Esophagus mucosa (tissue), 1 donor: ENCODE measurements around the gene TBC1D22A. TPM values are rescaled to one million over a fixed set of nuclear protein-coding genes. Genes with fewer than 3 reads are reported as not detected.

Experiments
- ATAC-seq: fragments of 200-7000 bp; cut with Tn5 transposase; one replicate; pipeline ENCODE4 v1.9.1; 2020
- total RNA-seq: library from RNA; stranded (reverse); gene quantifications from one replicate; pipeline ENCODE4 v1.2.4, GENCODE V29; 2023
- donor health status: DM: yes; HTN: yes; CAD: no.

The TBC1D22A gene
- total RNA-seq, 1 donor from 2014 or later, result 21.4 TPM

DNA sequence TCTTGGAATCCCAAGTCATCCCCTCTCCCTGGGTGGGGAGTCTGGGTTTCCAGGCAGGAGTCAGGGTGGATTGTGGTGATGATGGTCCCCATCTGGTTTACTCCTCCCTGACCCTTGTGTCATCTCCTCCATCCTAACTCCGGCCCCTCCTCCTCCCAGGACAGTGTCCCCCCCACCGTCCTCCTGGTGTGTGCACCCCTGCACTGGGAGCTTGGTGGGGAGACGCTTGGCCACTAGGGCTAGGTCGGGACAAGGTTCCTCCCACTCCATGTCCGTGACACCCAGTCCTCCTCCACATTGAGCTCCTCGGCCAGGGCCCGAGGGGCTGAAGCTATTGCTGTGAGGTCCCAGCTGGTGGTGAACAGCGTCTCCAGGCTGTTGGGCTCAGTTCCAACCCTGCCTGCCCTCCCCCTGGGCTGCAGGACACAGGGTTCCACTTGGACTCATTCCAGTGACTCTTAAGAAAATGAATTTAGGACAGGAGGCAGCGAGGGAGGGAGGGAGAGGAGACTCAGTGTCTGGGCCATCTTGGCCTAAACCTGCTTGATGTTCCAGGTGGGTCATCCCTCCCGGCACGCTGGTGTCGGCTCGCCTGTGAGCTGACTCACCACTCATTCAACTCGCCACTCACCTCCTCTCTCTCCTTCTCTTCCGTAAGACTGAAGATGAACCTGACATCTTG is 433.2 kb downstream of the TBC1D22A start:
- no peak for ATAC-seq

DNA sequence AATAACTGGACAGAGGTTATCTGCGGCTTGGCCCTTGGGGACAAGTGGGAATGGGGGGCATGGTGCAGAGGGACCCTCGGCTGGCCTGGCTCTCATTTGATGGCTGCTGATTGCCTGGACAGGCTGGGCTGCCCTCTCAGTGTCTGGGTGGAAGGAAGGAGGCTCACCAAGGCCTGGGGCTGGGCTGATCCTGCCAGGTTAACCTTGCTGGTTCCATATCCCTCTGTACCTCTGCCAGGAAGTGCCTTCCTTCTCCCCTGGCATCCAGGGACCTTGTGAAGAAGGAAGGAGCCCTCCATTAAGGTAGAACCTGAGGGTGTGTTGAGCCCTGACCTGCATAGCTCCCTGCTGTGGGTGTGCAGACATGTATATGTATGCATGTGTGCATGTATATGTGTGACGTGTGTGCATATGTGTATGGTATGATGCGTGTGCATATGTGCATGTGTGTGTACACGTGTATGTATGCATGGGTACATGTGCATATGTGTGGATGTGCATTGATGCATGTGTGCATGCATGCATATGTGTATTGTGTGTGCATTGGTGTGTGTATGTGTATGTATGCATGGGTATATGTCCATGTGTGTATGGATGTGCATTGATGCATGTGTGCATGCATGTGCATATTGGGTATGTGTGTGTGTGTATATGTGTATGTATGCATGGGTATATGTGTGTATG is 433.9 kb downstream of the TBC1D22A start:
- no peak for ATAC-seq

DNA sequence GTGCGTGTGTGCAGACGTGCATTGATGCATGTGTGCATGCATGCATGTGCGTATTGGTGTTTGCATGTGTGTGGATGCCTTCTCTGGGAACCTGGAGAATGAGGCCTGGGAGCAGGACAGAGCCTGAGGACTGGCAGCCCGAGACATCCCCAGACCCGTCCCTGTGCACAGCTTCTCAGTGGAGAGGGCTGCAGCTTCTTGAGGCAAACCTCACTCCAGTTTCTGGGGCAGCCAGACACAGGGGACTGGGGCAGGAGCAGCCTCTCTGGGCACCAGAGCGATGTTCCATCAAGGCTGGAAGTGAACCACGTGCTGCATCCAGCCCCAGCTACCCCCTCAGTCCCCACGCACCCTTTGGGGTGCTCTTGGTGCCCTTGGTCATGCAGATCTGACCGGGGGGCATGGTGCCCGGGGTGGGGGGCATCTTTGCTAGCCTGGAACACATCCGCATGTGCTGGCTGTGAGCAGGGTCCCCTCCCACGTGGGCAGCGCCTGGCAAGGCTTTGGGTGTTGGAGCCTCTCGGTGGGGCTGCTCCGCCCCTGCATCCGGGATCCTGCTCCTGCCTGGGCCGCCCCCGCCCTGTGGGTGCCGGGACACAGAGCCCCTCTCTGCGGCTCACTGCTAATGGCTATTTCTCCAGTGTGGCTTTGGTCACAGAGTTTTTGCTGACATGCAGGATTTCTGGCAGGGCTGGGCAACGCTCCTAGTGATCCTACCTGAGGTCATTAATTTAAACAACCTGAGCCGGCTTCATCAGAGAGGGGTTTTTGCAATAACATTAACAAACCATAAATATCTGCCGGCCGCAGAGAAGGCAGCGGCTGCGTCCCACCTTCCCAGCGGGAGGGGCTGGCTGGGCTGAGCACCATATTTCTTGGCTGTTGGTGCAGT is 434.7 kb downstream of the TBC1D22A start:
- no peak for ATAC-seq

DNA sequence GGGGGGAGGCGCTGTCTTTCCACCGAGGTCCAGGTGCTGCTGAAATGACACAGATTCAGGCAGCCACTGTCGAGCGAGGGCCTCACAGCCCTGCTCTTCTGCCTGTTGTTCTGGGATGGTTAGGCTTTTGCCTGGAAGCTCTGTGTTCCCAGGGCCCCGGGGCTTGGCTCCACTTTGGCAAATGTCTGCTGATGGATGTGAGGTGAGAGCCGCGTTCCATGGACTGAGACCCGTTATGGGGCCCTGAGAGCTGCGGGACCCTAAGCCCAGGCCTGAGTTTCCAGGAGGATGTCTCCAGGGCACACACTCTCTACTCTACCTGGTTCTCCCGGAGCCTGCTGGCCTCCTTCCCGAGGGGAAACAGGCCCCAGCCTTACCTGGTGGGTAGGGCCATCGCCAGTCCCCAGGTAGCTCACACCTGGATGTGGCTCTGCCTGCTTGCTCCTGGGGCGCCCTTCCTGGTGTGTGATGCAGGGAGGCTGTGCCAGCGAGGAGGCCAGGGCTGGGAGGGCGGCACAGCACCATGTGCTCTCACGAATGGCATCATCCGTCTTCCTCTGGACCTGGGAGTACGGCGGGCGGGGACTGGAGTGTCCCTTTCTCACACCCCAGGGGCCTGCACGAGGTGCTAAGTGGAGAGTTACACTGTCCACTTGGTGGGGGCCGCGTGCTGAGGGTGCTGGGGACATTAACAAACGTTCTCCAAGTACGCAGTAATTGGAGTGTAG is 435.5 kb downstream of the TBC1D22A start:
- no peak for ATAC-seq

DNA sequence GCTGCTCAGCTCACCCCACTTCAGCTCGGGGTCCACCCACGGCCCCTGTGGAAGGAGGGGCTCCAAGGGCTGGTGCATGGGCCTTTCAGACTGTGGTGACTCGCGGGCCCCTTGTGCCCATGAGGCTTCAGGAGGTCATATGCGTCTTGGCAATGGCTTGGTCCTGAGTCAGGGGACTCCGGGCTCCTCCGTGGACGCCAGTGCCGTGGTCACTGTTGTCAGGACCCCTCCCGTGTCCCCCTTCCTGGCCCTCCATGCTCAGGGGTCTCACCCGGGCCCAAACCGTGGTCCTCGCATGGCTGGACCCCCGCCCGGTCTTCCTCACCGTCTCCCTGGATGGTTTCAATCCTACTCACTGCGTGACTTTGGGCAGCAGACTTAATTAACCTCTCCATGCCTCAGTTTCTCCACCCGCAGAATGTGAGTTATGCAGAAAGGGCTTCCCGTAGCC is 436.4 kb downstream of the TBC1D22A start:
- ATAC-seq, result no peak

DNA sequence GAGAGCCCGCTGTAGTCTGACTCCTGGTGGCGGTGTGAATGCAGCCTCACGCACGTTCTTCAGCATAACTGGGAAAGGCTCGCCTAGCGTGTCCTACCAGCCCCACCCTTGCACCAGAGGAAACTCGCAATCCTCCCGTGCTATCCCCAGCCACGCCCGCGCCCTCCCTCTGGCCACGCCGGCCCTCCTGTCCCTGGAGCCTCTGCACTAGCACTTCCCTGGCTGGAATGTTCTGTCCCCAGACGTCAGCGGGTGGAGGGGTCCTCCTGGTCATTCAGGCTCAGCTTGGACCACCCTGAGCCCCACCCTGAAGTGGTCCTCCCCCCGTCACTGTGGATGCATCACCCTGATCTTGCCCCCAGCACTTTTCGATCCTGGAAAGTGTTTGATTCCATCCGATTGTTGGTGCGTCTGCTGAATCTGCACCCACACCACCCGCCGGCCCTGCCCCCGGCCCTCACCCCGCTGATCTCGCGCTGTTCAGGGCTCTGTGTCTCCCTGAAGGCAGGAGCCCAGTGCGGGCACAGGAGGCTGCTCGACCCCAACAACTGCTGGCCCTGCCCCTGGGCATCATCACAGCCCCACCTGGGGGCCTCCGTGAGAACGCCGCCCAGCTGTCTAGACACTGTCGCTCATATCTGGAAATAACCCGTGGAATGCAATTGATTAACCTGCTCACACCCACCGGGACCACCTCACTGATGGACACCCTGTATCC is 437.0 kb downstream of the TBC1D22A start:
- peak; percentile 47 for ATAC-seq

DNA sequence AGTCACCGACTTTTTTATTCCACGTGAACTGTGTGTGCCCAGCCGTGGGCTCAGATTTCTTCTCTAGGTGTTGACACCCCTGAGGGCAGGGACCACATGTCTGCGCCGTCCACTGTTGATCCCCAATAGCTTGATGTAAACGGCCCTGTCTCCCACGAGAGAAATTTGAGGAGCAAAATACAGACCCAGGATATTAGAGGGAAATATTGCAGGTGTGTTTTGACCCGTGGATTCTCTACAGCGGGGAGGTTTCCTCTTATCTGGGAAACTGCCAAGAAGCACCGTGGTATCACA is 437.5 kb downstream of the TBC1D22A start:
- ATAC-seq, result no peak

DNA sequence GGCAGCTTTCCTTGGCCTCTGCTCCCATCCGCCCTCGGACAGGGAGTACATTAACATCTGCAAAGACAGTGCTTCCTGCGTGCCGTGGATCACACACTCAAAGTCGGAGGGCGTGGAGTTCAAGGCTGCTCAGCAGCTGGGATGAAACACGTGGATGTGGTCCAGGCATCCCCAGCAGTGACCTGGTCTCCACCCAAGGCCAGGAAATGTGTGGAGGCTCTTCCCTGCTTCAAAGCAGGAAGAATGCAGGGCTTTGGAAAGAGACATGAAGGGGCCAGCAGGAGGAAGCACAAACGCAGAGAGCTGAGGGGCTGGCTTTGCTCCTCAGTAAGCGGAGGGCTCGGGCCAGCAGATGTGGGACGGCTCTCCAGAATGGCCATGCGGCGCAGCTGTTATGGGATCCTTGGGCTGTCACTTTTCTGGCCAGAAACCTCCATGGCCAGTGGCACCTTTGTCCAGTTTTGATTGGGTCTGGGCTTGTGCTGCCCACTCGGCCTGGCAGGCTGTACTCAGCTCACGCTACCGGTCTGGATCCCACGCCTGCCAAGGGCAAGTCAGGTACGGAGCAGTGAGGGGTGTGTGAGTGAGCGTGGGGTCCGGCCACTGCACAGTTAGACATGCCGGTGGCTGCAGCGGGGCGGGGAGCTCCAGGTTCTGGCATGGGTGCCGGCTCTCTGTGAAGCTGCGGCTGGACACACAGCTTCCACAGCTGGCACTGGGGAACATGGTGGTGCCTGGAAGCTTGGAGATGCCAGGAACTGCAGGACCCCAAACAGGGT is 438.0 kb downstream of the TBC1D22A start:
- no peak for ATAC-seq

DNA sequence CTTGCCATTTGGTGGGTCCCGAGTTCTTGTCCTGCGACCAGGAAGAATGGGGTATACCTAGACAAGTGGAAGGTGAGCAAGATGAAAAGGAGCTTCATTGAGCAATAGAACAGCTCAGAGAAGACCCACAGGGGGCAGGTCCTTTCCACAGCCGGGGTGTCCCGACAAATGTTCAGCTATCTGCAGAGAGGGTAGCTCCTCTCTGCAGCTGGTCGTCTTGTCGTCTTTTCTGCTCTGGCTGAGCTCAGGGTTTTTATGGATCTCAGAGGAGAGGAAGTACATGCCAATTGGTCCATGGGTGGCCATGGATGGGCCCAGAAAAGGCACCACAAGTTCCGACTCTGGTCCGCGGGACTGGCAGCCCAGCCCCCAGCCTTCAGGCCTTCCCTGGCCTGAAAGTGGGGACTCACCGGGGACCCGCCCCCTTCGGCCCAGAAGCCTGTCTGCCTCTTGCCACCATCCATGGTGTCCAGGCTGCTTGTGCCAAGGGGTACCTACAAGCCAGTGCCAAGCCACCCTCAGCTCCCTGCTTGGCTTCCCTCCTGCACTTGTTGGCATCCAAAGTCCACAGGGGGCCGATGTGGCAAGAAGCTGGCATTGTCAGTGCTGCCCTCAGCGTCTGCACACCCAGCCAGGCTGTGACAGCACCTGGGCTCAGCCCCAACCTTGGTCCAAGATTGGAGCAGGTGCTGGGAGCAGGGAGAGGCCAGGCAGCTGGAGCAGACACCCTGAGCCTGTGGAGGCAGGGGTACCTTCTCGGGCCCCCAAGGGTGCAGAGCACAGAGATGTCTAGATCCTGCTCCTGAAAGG is 438.9 kb downstream of the TBC1D22A start:
- ATAC-seq, result no peak

DNA sequence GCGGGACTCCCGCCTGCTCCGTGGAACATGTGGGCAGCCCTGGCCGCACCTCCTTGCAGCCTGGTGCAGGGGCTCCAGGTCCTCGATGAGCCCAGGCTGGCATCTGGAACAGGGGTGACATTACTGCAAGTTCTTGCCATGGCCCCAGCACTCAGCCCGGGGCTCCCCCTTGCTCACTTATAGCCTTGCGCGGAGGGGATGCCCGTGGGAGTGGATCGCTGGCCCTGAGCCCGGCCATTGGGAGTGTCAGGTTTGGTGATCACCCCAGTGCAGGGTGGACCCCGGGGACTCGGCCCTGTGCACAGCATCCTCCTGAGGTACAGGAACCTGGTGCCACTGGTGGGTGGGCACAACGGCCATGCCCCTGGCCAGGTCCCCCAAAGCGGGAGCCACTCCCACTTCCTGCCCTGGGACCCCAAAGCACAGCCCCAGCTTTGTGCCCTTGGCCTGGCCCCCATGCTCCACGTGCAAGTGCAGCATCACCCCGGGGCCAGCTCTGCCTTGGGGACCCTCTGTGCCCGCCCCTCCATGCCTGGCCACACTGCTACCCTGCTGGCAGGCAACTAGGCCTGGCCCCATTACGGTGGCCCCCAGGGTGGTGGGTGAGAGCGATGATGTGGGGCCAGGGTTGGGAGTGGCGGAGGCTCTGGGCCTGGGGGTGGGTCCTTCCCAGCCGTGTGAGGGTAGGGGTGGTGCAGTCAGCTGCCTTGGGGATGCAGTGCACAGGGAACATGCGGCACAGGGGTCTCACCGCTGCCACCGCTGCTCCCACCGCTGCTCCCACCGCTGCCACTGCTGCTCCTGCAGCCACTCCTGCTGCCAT is 439.8 kb downstream of the TBC1D22A start:
- no peak for ATAC-seq

DNA sequence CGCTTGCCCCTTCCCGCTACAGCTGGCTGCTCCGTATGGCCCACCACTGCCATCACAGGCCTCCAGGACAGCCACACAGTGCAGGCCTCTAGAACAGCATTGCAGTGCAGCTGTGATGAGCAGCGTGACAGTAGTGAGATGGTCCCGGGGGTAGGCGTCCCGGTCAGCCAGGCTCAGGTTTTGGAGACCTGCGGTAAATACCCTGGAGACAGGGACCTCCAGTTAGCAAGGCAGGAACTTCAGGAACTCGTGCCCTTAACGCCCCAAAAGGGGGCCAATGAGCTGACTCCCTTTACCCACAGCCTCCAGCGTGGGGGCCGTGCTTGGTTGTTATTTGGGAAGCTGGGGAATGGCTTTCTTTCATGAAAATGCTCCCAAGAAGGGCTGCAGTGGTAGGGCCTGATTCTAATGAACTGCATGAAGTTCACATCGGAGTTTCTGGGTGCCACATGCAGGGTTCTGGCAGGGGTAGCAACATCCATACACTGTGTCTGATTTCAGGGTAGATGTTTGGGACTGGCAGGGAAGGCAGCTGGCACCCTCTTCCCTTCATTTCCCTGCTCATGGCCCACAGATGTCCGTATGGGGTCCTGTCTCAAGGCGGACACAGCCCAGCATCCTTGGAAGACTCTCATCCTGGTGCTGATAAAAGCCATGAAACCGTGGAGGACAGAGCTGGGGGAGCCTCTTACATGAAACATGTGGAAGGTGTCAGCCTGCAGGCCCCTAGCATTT is 440.5 kb downstream of the TBC1D22A start:
- ATAC-seq, result no peak

DNA sequence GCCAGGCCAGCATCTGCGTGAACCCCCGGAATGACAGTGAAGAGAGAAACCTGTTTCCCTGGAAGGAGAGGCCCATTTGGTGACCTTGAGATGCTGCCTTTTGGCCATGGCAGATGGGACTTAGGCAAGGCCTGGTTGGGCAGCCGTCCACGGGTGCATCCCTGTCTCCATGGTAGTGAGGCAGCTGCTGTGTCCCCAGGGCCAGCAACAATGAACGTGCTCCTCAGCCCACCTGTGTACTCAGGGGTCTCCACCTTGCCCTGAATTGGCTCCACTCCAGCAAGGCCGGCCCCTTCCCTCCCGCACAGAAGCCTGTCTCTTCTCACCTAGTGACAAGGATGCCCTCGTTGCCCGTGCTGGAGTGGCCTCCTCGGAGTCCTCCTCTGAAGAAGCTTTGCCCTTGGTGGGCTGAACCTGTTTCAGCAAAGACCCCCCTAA is 441.1 kb downstream of the TBC1D22A start:
- no peak for ATAC-seq

DNA sequence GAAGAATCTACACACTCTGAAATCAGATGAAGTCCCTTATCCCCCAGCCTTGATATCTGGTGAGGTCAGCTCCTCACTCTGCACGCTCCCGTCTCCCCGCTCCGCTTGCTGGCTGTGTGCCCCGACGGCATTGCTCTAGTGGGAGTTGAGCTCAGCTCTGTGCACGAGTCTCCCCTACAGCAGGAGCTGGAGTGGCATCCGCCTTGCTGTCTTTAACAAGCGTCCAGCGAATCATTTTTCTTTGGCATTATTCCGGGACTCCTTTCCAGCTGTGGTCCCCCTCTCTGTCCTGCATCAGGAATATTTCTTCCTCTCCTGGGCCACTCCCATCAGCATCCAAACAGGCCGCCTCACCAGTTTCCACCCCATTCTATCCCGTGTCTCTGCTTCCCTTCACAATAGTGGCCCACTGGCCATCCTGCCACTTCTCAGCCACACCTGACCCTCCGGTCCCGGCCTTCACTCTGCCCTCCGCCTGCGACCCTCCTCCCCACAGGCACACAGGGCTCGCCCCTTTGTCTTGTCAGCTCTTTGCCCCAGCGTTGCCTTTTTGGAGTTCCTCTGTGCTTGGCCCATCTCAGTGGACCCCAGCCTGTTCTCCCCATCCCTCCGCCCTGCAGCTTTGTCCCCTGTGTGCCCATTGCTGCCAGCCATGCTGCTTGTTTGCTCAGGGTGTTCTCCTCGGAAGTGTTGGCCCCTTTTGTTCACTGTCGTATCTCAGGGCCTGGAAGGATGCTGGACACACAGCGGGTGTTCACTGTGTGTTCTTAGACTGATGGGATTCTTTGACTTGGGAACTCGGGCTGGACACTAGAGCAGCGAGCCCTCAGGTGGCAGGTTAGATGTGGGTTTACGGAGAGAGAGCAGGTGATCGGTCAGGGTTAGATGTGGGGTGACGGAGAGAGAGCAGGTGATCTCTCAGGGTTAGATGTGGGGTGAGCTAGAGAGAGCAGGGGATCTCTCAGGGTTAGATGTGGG is 441.8 kb downstream of the TBC1D22A start:
- ATAC-seq, result no peak

DNA sequence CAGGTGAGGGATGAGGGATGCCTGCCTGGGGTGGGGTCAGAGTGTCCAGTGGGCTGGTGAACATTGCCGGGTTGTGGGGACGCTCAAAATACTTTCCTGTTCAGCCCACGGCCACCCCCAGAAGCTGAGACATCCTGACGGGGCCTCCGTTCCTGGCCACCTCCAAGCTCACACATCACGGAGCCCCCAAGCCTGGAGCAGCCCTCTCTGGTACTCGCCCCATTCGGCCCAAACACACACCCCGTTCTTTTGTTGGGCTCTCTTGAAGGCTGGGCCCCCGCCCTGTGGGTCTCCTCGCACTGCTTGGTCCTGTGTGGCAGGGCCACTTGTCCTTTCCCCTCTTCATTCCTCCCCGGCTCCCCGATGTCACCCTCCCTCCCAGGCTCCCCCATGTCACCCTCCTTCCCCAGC is 442.6 kb downstream of the TBC1D22A start:
- ATAC-seq, result no peak

DNA sequence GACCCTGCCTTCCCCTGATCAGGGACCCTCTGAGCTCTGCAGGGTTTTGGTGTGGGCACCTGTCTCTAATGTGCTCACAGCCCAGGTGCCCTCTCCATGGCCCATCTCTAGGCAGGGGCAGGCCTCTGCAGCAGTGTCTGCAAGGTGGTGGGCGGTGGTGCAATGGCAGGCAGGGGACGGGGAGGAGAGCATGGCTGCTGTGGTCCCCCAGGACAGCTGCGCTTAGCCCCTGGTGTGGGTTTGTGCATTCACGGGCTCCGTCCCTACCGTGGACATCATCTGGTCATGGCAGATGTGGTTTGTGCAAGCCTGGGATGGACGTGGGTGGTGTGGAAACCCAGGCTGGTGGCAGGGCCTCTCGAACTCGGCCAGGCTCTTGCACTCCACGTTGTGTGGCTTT is 443.1 kb downstream of the TBC1D22A start:
- ATAC-seq, result no peak

DNA sequence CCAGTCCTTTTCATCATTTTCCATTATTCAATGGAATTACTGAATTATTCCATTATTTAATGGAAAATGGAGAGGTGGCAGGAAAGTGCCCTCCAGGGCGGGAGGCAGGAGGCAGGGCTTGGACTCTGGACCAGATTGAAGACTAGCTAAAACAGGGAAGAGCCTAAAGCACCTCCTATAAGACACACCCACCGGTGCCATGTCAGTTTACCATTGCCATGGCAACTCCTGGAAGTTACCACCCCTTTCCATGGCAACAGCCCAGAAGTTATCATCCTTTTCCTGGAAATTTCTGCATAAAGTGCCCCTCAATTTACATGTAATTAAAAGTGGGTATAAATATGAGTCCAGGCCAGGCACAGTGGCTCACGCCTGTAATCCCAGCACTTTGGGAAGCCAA is 443.7 kb downstream of the TBC1D22A start:
- ATAC-seq, result no peak

DNA sequence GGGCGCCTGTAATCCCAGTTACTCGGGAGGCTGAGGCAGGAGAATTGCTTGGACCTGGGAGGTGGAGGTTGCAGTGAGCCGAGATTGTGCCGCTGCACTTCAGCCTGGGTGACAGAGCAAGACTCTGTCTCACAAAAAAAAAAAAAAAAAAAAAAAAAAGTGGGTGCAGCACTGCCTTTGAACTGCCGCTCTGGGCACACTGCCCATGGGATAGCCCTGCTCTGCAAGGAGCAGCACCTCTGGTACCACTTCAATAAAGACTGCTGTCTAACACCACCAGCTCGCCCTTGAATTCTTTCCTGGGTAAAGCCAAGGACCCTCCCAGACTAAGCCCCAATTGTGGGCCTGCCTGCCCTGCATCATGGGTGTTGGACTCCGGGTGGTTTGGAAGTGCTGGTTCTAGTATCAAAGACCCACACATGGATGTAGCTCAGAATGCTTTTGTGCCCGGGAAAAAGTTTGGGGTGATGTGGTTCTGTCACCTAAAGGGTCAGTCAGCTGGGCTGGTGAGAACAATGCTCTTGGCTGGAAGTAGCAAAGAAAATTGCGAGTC is 444.3 kb downstream of the TBC1D22A start:
- no peak for ATAC-seq
